Right atrium auricular region (tissue), 2 donors: Measurements from ENCODE around the gene PIMREG. TPM values are rescaled to one million over a fixed set of nuclear protein-coding genes. Genes with fewer than 3 reads are reported as not detected.

ENCODE experiments used
- DNase-seq: peaks from one replicate; pipeline ENCODE4 v3.0.0-alpha.2; 2019; ENCODE audit warnings: low spot score
- H3K27ac ChIP-seq, 2 donors: fragments of 200-600 bp; sonication (generic); 1 replicate in 1 of 2; 2 replicates in 1 of 2; pipeline ENCODE4 v1.5.1; 2016 to 2019
- H3K27me3 ChIP-seq, 2 donors: fragments of 200-600 bp; sonication (generic); one replicate each; pipeline versions ENCODE4 v1.5.1 to v1.6.0; 2017 to 2019
- H3K36me3 ChIP-seq: fragments of 200-600 bp; sonication (generic); one replicate; pipeline ENCODE4 v1.5.1; 2016
- H3K4me1 ChIP-seq, 2 donors: fragments of 200-600 bp; sonication (generic); one replicate each; pipeline versions ENCODE4 v1.5.1 to v1.6.0; 2017 to 2019
- H3K4me3 ChIP-seq, 2 donors: fragments of 200-600 bp; sonication (generic); 1 replicate in 1 of 2; 2 replicates in 1 of 2; pipeline ENCODE4 v1.5.1; 2017 to 2019; ENCODE audit warnings: mild to moderate bottlenecking in 1 of 2, moderate library complexity in 1 of 2
- H3K9me3 ChIP-seq, 2 donors: fragments of 200-600 bp; sonication (generic); one replicate each; pipeline ENCODE4 v1.5.1; 2019
- total RNA-seq, 2 donors: library from RNA; depleted of rRNA; stranded (reverse); fragments of >200 nt; gene quantifications; one replicate each; pipeline ENCODE4 v1.1.0, GENCODE V29; 2016
- TF ChIP-seq, protein P1 (sequence below), 2 donors: fragments of 200-600 bp; sonication (generic); IDR thresholded peaks; one replicate each; pipeline ENCODE4 v1.5.1; 2019; ENCODE audit warnings: antibody characterized with exemption in 2 of 2

The PIMREG gene
- total RNA-seq, 2 donors from 2014 or later, result 0.93 TPM; not detected in 1

DNA sequence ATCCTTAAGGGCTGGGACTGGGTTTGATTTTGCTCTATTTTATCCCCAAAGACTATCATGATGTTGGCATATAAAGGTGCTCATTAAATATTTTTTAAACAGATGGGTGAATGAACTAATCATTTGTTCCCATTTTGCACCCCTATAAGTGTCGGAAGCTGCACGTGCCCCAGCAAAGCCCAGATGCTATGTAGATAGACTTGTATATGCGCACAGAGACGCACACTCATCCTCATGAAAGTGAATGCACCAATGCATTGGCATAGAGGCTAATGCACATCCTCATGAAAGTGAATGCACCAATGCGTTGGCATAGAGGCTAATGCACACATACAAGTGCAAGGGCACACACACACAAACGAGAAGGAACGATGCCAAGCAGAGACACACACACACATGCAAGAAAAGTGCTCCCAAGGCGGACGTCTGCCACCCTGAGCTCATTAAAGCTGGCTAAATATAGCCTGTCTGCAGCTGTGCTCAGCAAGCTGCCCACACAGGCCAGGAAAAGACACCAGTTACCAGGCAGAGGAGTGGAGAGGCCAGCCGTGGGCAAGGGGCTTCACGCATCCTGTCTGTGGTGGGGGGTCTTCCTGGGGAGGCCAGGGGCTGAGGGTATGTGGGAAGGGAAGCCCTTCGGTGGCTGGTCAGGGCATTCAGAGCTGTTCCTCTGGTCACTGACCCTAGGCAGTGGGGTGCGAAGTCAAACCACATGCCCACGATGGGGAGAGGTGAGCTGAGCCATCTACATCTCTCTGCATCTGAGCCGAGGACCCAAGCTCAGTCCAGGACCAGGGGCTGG is 52.6 kb downstream of the PIMREG start:
- Histone ChIP-seq H3K27me3 (no peaks in the 10 kb centered on the region), H3K36me3 (no peaks in the 10 kb centered on the region), H3K9me3 (no peaks in the 10 kb centered on the region), H3K4me3 (no peak overlapping the region), H3K27ac (no peak overlapping the region), H3K4me1 (peaks cover 0 to 13% of the 10 kb centered on the region in 2 donors)
- TF ChIP-seq, protein P1, sequence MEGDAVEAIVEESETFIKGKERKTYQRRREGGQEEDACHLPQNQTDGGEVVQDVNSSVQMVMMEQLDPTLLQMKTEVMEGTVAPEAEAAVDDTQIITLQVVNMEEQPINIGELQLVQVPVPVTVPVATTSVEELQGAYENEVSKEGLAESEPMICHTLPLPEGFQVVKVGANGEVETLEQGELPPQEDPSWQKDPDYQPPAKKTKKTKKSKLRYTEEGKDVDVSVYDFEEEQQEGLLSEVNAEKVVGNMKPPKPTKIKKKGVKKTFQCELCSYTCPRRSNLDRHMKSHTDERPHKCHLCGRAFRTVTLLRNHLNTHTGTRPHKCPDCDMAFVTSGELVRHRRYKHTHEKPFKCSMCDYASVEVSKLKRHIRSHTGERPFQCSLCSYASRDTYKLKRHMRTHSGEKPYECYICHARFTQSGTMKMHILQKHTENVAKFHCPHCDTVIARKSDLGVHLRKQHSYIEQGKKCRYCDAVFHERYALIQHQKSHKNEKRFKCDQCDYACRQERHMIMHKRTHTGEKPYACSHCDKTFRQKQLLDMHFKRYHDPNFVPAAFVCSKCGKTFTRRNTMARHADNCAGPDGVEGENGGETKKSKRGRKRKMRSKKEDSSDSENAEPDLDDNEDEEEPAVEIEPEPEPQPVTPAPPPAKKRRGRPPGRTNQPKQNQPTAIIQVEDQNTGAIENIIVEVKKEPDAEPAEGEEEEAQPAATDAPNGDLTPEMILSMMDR (IDR thresholded peaks at IDR 0.05), result no peak
- no peak for DNase-seq

DNA sequence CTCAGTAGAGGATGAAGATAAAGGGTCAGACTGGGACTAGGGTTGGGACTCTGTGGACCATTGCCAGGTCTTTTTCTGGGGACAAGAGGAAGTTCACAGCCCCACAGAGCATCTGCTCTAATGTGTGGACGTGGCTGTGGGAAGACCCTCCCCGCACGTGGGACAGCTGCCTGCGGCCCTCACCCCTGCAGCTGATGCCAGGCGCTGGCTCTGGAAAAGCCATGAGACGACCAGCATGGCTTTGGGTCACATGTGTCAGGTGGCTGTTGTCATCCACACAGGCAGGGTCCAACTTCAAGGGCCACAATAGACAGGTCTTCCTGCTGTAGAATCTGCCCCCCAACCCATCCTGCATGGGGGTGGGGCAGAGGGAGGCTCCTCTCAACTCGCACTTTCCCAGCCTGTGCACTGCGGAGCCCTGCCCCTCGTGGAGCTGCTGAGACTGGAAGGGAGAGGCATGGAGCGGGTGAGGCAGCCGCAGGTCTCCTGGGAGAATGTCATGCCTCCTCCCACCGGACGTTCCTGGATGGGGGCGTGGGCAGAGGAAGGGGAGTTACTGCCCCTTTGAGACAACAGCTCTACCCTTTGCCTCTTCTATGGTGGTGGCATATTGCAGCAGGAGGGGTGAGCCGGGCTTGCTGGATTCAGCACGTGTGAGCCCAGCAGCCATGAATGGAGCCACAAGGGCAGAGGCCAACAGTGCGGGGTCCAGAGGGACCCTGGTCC is 53.4 kb downstream of the PIMREG start:
- DNase-seq, result no peak
- no peaks in the 10 kb centered on the region for H3K27me3 ChIP-seq
- H3K4me1 ChIP-seq, result peaks cover 0 to 13% of the 10 kb centered on the region in 2 donors
- H3K27ac ChIP-seq, result no peak overlapping the region
- H3K36me3 ChIP-seq, result no peaks in the 10 kb centered on the region
- TF ChIP-seq, protein P1 (IDR thresholded peaks at IDR 0.05), result no peak
- H3K9me3 ChIP-seq, result no peaks in the 10 kb centered on the region
- H3K4me3 ChIP-seq, result no peak overlapping the region

DNA sequence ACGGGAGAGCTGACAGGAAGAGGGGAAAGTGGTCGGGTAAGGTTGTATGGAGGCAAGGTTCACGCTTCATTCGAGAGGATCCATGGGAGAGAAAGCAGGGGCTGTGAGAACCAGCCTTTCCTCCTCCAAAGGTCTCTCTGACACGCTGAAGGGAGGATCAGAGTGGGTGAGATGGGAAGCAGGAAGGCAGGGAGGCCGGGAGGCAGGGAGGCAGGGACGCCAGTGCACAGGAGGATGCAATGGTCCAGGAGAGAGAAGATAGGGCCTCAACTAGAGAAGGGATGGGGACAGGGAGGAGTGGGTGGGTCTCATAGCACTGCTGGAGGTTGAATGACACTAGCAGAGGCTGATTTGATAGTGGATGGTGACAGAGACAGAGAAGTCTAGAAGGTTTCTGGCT is 54.1 kb downstream of the PIMREG start:
- no peaks in the 10 kb centered on the region for H3K27me3 ChIP-seq
- no peaks in the 10 kb centered on the region for H3K36me3 ChIP-seq
- no peak for DNase-seq
- H3K4me1 ChIP-seq, result peaks cover 0 to 13% of the 10 kb centered on the region in 2 donors
- no peaks in the 10 kb centered on the region for H3K9me3 ChIP-seq
- no peak overlapping the region for H3K4me3 ChIP-seq
- no peak overlapping the region for H3K27ac ChIP-seq
- TF ChIP-seq, protein P1 (IDR thresholded peaks at IDR 0.05), result no peak

DNA sequence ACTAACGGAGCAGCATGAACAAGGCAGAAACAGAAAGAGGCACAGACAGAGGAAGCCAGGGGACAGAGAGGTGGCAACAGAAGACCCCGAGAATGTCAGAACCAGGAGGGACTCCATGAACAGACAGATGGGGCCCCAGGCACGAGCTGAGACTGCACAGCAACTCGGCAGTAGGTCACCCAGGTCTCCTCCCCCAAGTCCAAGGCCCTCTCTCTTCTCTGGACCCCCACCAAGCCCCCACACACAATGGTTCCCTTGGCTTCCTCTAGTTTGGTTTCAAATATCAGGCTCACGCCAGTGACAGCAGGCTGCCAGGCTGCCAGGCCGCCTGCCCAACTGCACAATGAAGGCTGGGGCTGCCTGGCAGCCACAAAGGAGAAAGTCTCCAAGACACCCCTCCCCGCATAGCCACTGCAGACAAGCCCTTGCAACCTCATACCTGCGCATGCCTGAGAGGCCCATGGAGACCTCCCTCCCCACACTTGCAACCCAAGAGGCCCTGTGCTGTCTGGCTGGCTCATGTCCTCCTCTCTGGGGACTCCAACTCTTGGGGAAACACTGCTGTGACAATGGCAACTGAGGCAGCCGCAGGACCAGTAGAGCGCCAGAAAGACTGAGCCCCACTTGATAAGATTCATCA is 54.8 kb downstream of the PIMREG start:
- Histone ChIP-seq H3K4me1 (peaks cover 0 to 13% of the 10 kb centered on the region in 2 donors), H3K36me3 (no peaks in the 10 kb centered on the region), H3K9me3 (no peaks in the 10 kb centered on the region), H3K4me3 (no peak overlapping the region), H3K27ac (no peak overlapping the region), H3K27me3 (no peaks in the 10 kb centered on the region)
- TF ChIP-seq, protein P1 (IDR thresholded peaks at IDR 0.05), result no peak
- no peak for DNase-seq

Other genes with a start within 250 kb of the PIMREG start
- gene AIPL1, start 9.3 kb upstream of the PIMREG start, total RNA-seq, result not detected
- gene PITPNM3, start 112.1 kb downstream of the PIMREG start, total RNA-seq, result 1 to 10 TPM in 1 of 2 donors, under 1 TPM in 1; 0.56 to 1.2 TPM
- gene KIAA0753, start 196.3 kb downstream of the PIMREG start, total RNA-seq, result 1 to 10 TPM; 5.3 to 8.4 TPM
- 100 to 1,000 TPM in 1 of 2 donors, 10 to 100 TPM in 1; 98.0 to 155 TPM for gene TXNDC17, start 196.6 kb downstream of the PIMREG start, total RNA-seq
- gene MED31, start 207.2 kb downstream of the PIMREG start, total RNA-seq, result 1 to 10 TPM; 7.0 to 8.2 TPM
- under 1 TPM in 1 of 2 donors, not detected in 1; 0.63 TPM for gene C17orf100, start 207.3 kb downstream of the PIMREG start, total RNA-seq